ENCODE data around the gene INAFM2.

INAFM2 gene

GRCh38 chr15:40365016-40365415 is 41.5 kb downstream of the INAFM2 start:
- no peak for DNase-seq (ENCODE audit: low spot score)

GRCh38 chr15:40365624-40366456 is 42.3 kb downstream of the INAFM2 start:
- no peak for DNase-seq (ENCODE audit: low spot score)

GRCh38 chr15:40366457-40367370 is 43.2 kb downstream of the INAFM2 start:
- DNase-seq (ENCODE audit: low spot score), result no peak

GRCh38 chr15:40367371-40367685 is 43.8 kb downstream of the INAFM2 start:
- no peak for DNase-seq (ENCODE audit: low spot score)

- DNase-seq (ENCODE audit: low spot score), result peak; percentile 94
Measured at GRCh38 chr15:40367686-40368611, 44.5 kb downstream of the INAFM2 start.

GRCh38 chr15:40368719-40369473 is 45.4 kb downstream of the INAFM2 start:
- no peak for DNase-seq (ENCODE audit: low spot score)

DNA sequence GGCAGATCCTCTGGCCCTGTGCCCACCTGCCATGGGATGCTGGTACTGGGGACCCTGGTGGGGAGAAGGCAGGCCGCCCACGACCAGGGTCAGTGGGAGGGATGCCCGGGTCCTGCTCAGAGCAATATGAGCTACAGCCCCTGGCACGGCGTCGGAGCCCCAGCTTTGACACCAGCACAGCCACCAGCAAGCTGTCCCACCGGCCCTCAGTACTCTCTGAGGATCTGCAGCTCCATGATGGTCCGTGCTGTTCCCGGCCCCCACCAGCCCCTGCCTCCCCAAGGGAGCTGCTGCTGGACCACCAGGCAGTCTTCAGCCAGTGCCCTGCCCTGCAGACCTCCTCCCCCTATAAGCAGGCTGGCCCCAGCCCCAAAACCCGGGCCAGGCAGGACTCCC is 46.0 kb downstream of the INAFM2 start:
- DNase-seq (ENCODE audit: low spot score), result no peak

- DNase-seq (ENCODE audit: low spot score), result no peak
Measured at GRCh38 chr15:40369971-40370370, 46.5 kb downstream of the INAFM2 start.

DNA sequence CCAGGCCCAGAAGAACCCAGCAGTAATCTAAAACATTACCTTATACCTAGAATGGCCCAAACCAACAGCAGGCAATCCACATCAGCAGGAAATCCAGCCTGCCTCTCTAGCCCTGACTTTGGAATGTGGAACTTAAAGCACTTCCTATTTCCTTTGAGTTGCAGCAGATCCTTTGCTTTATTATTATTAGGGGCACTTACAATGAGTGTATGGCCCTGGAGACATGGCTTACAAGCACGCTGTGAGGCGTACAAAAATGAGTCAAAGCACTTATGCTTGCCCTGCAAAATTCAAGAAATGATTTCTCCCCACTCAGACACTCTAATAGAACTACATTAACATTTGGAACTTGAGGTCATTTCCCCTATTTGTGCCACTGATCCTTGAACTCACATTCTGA is 49.5 kb downstream of the INAFM2 start:
- DNase-seq (ENCODE audit: low spot score), result no peak

Measured in AG08396 (cell line).